WTC11 (cell line): ENCODE data around the gene PPP3CA. TPM values are rescaled to one million over a fixed set of nuclear protein-coding genes. Genes with fewer than 3 reads are reported as not detected.
"Not testable (repeated sequence)": the region's sequence is repeated elsewhere in the genome, so short reads cannot be mapped to it uniquely, and the experiment has no call there.

Experiments used
- ATAC-seq: fragments of 200-7000 bp; cut with Tn5 transposase; 2 replicates; pipeline ENCODE4 v1.10.0; 2021; ENCODE audit warnings: mild to moderate bottlenecking, moderate library complexity
- CTCF ChIA-PET: fragments of 300-600 bp; sonication (Branson Sonifier 250); formaldehyde crosslinking; loops from one replicate; lab custom pipeline; 2021; ENCODE audit warnings: antibody characterized with exemption; lab: Charles Lee
- POLR2A ChIA-PET: fragments of 350-600 bp; sonication (Branson Sonifier 250); formaldehyde crosslinking; loops from one replicate; lab custom pipeline; 2021; ENCODE audit warnings: antibody characterized with exemption; lab: Charles Lee
- DNase-seq: peaks from one replicate; pipeline ENCODE4 v3.0.0; 2021; ENCODE audit warnings: low spot score
- H3K27ac Mint-ChIP-seq: 2 replicates; pipeline ENCODE4 v1.8.0; 2021; ENCODE audit warnings: mixed read lengths
- H3K27me3 Mint-ChIP-seq: 2 replicates; pipeline ENCODE4 v1.8.0; 2021; ENCODE audit warnings: low read depth, mild to moderate bottlenecking, moderate library complexity, mixed read lengths
- H3K36me3 Mint-ChIP-seq: 2 replicates; pipeline ENCODE4 v1.8.0; 2021; ENCODE audit warnings: mixed read lengths
- H3K4me1 Mint-ChIP-seq: 2 replicates; pipeline ENCODE4 v1.8.0; 2022; ENCODE audit warnings: mixed read lengths
- H3K4me3 Mint-ChIP-seq: 2 replicates; pipeline ENCODE4 v1.8.0; 2021; ENCODE audit warnings: mild to moderate bottlenecking, moderate library complexity, mixed read lengths
- H3K9me3 Mint-ChIP-seq: 2 replicates; pipeline ENCODE4 v1.8.0; 2021; ENCODE audit warnings: mixed read lengths
- CDX4 ChIP-seq: fragments of 250-450 bp; sonication (Bioruptor Pico); IDR thresholded peaks from 2 replicates; pipeline ENCODE4 v1.9.0; 2021; ENCODE audit warnings: moderate library complexity, mild to moderate bottlenecking, inconsistent platforms, borderline replicate concordance
- E2F5 ChIP-seq: sonication (generic); formaldehyde crosslinking; IDR thresholded peaks from 2 replicates; pipeline ENCODE4 v1.8.1; 2022; ENCODE audit warnings: mild to moderate bottlenecking, moderate library complexity, missing genetic modification reagents
- ESRRA ChIP-seq: sonication (generic); formaldehyde crosslinking; IDR thresholded peaks from 2 replicates; pipeline ENCODE4 v1.8.1; 2022; ENCODE audit warnings: mild to moderate bottlenecking, missing genetic modification reagents, borderline replicate concordance
- FOXK1 ChIP-seq: sonication (generic); formaldehyde crosslinking; IDR thresholded peaks from 2 replicates; pipeline ENCODE4 v1.8.0; 2022; ENCODE audit warnings: mild to moderate bottlenecking, moderate library complexity, missing genetic modification reagents
- FOXP1 ChIP-seq: sonication (generic); formaldehyde crosslinking; IDR thresholded peaks from 2 replicates; pipeline ENCODE4 v1.8.0; 2022; ENCODE audit warnings: missing genetic modification reagents, mild to moderate bottlenecking, moderate library complexity, borderline replicate concordance
- FOXP4 ChIP-seq: sonication (generic); formaldehyde crosslinking; IDR thresholded peaks from 2 replicates; pipeline ENCODE4 v1.8.0; 2022; ENCODE audit warnings: mild to moderate bottlenecking, missing genetic modification reagents
- IRF2 ChIP-seq: sonication (generic); formaldehyde crosslinking; IDR thresholded peaks from 2 replicates; pipeline ENCODE4 v1.8.0; 2022; ENCODE audit warnings: low read depth, missing genetic modification reagents, borderline replicate concordance
- OVOL2 ChIP-seq: fragments of 250-450 bp; sonication (Bioruptor Pico); IDR thresholded peaks from 2 replicates; pipeline ENCODE4 v1.9.0; 2021; ENCODE audit warnings: mild to moderate bottlenecking, borderline replicate concordance
- PRRX2 ChIP-seq: fragments of 250-450 bp; sonication (Bioruptor Pico); IDR thresholded peaks from 2 replicates; pipeline ENCODE4 v1.8.0; 2021; ENCODE audit warnings: mild to moderate bottlenecking
- RELA ChIP-seq: sonication (generic); formaldehyde crosslinking; IDR thresholded peaks from 2 replicates; pipeline ENCODE4 v1.8.1; 2022; ENCODE audit warnings: missing genetic modification reagents, mild to moderate bottlenecking, borderline replicate concordance
- RORB ChIP-seq: fragments of 250-450 bp; sonication (Bioruptor Pico); IDR thresholded peaks from 2 replicates; pipeline ENCODE4 v1.9.0; 2021; ENCODE audit warnings: mild to moderate bottlenecking
- SMAD4 ChIP-seq: sonication (generic); formaldehyde crosslinking; IDR thresholded peaks from 2 replicates; pipeline ENCODE4 v1.8.0; 2022; ENCODE audit warnings: mild to moderate bottlenecking, missing genetic modification reagents
- ZNF121 ChIP-seq: sonication (generic); formaldehyde crosslinking; IDR thresholded peaks from 2 replicates; pipeline ENCODE4 v1.8.0; 2023; ENCODE audit warnings: missing genetic modification reagents
- ZNF232 ChIP-seq: sonication (generic); formaldehyde crosslinking; IDR thresholded peaks from 2 replicates; pipeline ENCODE4 v1.8.0; 2022; ENCODE audit warnings: mild to moderate bottlenecking, missing genetic modification reagents
- ZNF317 ChIP-seq: sonication (generic); formaldehyde crosslinking; IDR thresholded peaks from 2 replicates; pipeline ENCODE4 v1.8.1; 2023; ENCODE audit warnings: low read depth, mild to moderate bottlenecking, moderate library complexity, missing genetic modification reagents, borderline replicate concordance
- ZNF423 ChIP-seq: fragments of 250-450 bp; sonication (Bioruptor Pico); IDR thresholded peaks from 2 replicates; pipeline ENCODE4 v2.1.2; 2022; ENCODE audit warnings: mild to moderate bottlenecking, moderate library complexity
- total RNA-seq: library from RNA; stranded (reverse); gene quantifications from 3 replicates; pipeline ENCODE4 v1.2.3, GENCODE V29; 2021
- TF ChIP-seq, protein P1 (sequence below): sonication (generic); formaldehyde crosslinking; IDR thresholded peaks from 2 replicates; pipeline ENCODE4 v1.8.0; 2022; ENCODE audit warnings: mild to moderate bottlenecking, missing genetic modification reagents

PPP3CA gene
- total RNA-seq, 1 experiment from 2014 or later: 41.6 TPM

DNA sequence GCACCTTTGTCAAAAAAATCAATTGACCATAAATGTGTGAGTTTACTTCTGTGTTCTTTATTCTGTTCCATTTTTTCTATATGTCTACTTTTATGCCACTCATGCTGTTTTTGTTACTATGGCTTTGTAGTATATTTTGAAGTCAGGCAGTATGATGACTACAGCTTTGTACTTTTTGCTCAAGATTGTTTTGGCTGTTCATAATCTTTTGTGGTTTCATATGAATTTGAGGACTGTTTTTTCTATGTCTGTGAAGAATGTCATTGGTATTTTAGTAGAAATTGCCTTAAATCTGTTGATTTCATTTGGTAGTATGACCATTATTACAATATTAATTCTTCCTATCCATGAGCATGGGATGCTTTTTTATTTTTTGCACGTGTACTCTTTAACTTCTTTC, 346.8 kb downstream of the PPP3CA start:
- ChIA-PET CTCF (no interaction called here), POLR2A (no interaction called here)
- no peak overlapping the region for H3K4me3 Mint-ChIP-seq
- H3K27me3 Mint-ChIP-seq: no peaks in the 10 kb centered on the region
- TF ChIP-seq IRF2 (CRISPR knock-in tag) (no peak), SMAD4 (CRISPR knock-in tag) (no peak), RELA (no peak), OVOL2 (no peak), FOXP1 (no peak), E2F5 (CRISPR knock-in tag) (no peak), ZNF423 (CRISPR knock-in tag) (no peak), ZNF317 (CRISPR knock-in tag) (no peak), RORB (CRISPR knock-in tag) (no peak), PRRX2 (no peak), FOXP4 (CRISPR knock-in tag) (no peak)
- TF ChIP-seq, protein P1, sequence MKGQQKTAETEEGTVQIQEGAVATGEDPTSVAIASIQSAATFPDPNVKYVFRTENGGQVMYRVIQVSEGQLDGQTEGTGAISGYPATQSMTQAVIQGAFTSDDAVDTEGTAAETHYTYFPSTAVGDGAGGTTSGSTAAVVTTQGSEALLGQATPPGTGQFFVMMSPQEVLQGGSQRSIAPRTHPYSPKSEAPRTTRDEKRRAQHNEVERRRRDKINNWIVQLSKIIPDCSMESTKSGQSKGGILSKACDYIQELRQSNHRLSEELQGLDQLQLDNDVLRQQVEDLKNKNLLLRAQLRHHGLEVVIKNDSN (CRISPR knock-in tag): no peak
- H3K27ac Mint-ChIP-seq: no peak overlapping the region
- ATAC-seq (no peak), DNase-seq (no peak)
- no peaks in the 10 kb centered on the region; the same call in 1 of the 2 replicates for H3K36me3 Mint-ChIP-seq
- H3K9me3 Mint-ChIP-seq: 0 out of 2 replicates have a peak, but pooled peaks cover 5% of the 10 kb centered on the region
- no peaks in the 10 kb centered on the region for H3K4me1 Mint-ChIP-seq

DNA sequence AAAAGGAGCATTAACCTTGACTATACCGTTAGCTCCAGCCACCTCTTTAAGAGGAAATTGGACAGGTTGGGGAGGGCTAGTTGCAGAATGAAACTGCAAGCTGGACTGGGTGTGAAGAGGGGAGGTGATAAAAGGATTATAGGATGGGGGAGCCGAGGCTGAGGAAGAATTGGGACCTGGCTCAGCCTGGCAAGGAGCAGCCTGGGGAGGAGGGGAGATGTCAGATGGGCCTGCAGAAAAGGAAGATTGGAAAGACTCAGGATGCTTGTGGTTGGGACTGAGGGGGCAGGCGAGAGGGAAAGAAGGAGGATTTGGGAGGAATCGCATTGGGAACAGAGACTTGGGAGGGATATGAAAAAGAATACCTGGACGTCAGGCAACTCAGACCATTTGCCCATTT, 351.7 kb downstream of the PPP3CA start:
- TF ChIP-seq CDX4 (CRISPR knock-in tag): no peak
- no peak for TF ChIP-seq FOXK1
- no peak for TF ChIP-seq RORB (CRISPR knock-in tag)
- TF ChIP-seq RELA: no peak
- no peak for TF ChIP-seq ZNF121 (CRISPR knock-in tag)
- TF ChIP-seq ESRRA: no peak
- no peak for TF ChIP-seq ZNF232 (CRISPR knock-in tag)
- TF ChIP-seq, all 79 proteins: peak for 0
- no peaks in the 10 kb centered on the region for H3K9me3 Mint-ChIP-seq
- POLR2A ChIA-PET: no interaction called here
- CTCF ChIA-PET: no interaction called here
- peaks cover 5% of the 10 kb centered on the region for H3K4me1 Mint-ChIP-seq
- no peak overlapping the region for H3K27ac Mint-ChIP-seq
- no peak overlapping the region for H3K4me3 Mint-ChIP-seq
- no peaks in the 10 kb centered on the region for H3K36me3 Mint-ChIP-seq
- DNase-seq: no peak
- no peak for ATAC-seq
- no peaks in the 10 kb centered on the region for H3K27me3 Mint-ChIP-seq

- H3K27me3 Mint-ChIP-seq, POLR2A ChIA-PET, CTCF ChIA-PET, DNase-seq, H3K36me3 Mint-ChIP-seq, H3K4me1 Mint-ChIP-seq, H3K9me3 Mint-ChIP-seq, ATAC-seq, H3K4me3 Mint-ChIP-seq, H3K27ac Mint-ChIP-seq: not testable (repeated sequence)
Observed at GRCh38 chr4:100995002-100995401, 352.3 kb downstream of the PPP3CA start.

GRCh38 chr4:100991332-100992069, 355.8 kb downstream of the PPP3CA start:
- H3K9me3 Mint-ChIP-seq, H3K4me3 Mint-ChIP-seq, DNase-seq, POLR2A ChIA-PET, ATAC-seq, H3K36me3 Mint-ChIP-seq, H3K27me3 Mint-ChIP-seq, H3K27ac Mint-ChIP-seq, CTCF ChIA-PET: not testable (repeated sequence)
- H3K4me1 Mint-ChIP-seq: peaks cover 22% of the 10 kb centered on the region
